ENCODE data around the gene PFN1. TPM values are rescaled to one million over a fixed set of nuclear protein-coding genes. Genes with fewer than 3 reads are reported as not detected.

The PFN1 gene
- total and polyA plus RNA-seq, 10 of the 15 experiments (the other 5 are each of a cell fraction or from before 2014, with no cell fraction given), result 154 to 3,892 (median 1,918) TPM

DNA sequence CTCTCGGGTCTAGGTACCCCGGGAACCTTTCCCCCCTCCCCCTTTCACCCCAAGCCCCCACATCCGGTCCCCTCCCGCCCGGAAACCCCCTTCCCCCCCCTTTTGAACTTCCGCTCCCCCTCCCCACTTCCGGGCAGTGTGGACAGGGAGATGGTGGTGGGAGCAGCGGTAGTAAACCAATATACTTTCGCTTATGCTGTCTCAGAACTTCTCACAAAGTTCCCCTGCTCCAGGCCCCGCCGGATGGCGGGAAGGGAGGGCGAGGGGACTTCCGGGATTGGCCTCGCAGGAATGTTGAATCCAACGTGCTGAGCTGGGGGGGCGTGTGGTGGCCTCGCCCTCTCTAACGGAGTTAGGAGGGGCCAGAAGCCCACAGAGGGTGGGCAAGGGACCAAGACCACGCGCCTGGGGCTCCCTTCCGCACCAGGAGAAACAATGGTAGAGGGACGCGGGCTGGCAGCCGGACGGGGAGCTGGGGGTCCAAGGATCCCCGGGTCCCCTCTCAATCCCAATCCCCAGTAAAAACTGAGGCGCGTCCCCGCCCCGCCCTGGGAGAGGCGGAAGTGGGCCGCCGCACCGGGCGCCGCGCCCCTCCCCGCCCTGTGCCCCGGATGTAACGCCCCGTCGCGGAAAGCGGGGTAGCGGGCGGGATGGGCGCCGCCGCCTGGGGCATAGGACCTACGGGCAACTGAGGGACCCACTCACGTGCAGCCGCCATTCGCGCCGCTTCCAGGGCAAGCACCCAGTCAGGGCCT lies 742 bp downstream of the PFN1 start:
- Histone ChIP-seq H3K27ac (ENCODE audit: control insufficient read depth, insufficient read depth) (peak overlapping the region; percentile 100), H3K36me3 (ENCODE audit: control insufficient read depth in 2 of 2, insufficient read depth in 2 of 2, low read length in 1 of 2) (peaks cover 17 to 18% of the 10 kb centered on the region in 2 experiments), H3K9me3 (replicated peaks; ENCODE audit: control insufficient read depth, insufficient read depth, low read length) (no peaks in the 10 kb centered on the region), H3K4me1 (ENCODE audit: control insufficient read depth, insufficient read depth, low read length) (peaks cover 45% of the 10 kb centered on the region), H3K4me3 (peak overlapping the region; percentile 96), H3K4me2 (ENCODE audit: control insufficient read depth, insufficient read depth) (peak overlapping the region; percentile 50), H3K27me3 (replicated peaks in 1 of 2; ENCODE audit: control insufficient read depth in 2 of 2, insufficient read depth in 2 of 2, low read length in 1 of 2) (no peaks in the 10 kb centered on the region), H3K79me2 (ENCODE audit: control insufficient read depth, insufficient read depth, low read length) (peaks cover 71% of the 10 kb centered on the region), H2AFZ (ENCODE audit: control insufficient read depth, low read depth, low read length) (no peak overlapping the region), H4K20me1 (ENCODE audit: control insufficient read depth, insufficient read depth) (peaks cover 5% of the 10 kb centered on the region), H3K9ac (ENCODE audit: control insufficient read depth, insufficient read depth, low read length) (peak overlapping the region; percentile 100)
- BruUV-seq (replicated peaks), result no TSS peak
- intact Hi-C loops (cut with micrococcal nuclease; ENCODE audit: unreplicated experiment), result loop anchor here (2.0 kb wide), 1 partner anchor 49 kb away; the partner anchor contains the start of genes INCA1 and KIF1C
- under 1% methylated on average over 28 of the region's 56 CpGs for WGBS (ENCODE audit: insufficient coverage, insufficient replicate concordance, low lambda C conversion rate, missing lambda C conversion rate)
- peak; percentile 33 for ATAC-seq
- ChIA-PET RAD21 (ENCODE audit: unreplicated experiment) (interaction anchor here (0.7 to 9.8 kb wide), 6 partner anchors 8 to 245 kb away, joined by 3 to 73 read pairs (median 4); partner anchors contain the start of genes CAMTA2, CHRNE, RNF167 and SLC25A11), POLR2A (interaction anchor here (0.8 to 17.5 kb wide), 5 partner anchors 8 to 115 kb away, joined by 3 to 272 read pairs (median 6); partner anchors contain the start of genes RNF167, SLC25A11 and SPAG7), CTCF (interaction anchor here (1.0 to 3.3 kb wide), 4 partner anchors 19 to 70 kb away, joined by 3 to 13 read pairs (median 8); partner anchors contain the start of gene SPAG7), SMC1A (ENCODE audit: uncharacterized antibody, unreplicated experiment) (interaction anchor here (7.1 kb wide), 1 partner anchor 19 kb away, joined by 50 read pairs; the partner anchor contains the start of gene SPAG7)
- no peak for DNase-seq (ENCODE audit: low read depth, low spot score)
- FAIRE-seq, result no peak
- in situ Hi-C loops (cut with MboI), result no loop called here
- TF ChIP-seq, protein P1, sequence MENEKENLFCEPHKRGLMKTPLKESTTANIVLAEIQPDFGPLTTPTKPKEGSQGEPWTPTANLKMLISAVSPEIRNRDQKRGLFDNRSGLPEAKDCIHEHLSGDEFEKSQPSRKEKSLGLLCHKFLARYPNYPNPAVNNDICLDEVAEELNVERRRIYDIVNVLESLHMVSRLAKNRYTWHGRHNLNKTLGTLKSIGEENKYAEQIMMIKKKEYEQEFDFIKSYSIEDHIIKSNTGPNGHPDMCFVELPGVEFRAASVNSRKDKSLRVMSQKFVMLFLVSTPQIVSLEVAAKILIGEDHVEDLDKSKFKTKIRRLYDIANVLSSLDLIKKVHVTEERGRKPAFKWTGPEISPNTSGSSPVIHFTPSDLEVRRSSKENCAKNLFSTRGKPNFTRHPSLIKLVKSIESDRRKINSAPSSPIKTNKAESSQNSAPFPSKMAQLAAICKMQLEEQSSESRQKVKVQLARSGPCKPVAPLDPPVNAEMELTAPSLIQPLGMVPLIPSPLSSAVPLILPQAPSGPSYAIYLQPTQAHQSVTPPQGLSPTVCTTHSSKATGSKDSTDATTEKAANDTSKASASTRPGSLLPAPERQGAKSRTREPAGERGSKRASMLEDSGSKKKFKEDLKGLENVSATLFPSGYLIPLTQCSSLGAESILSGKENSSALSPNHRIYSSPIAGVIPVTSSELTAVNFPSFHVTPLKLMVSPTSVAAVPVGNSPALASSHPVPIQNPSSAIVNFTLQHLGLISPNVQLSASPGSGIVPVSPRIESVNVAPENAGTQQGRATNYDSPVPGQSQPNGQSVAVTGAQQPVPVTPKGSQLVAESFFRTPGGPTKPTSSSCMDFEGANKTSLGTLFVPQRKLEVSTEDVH (IDR thresholded peaks at IDR 0.05; ENCODE audit: low read depth, partially characterized antibody), result peak; percentile 50
- TF ChIP-seq IRF4 (IDR thresholded peaks at IDR 0.05; ENCODE audit: low read depth, low read length), result 0 out of 2 replicates have a peak, but pooled peaks have one; percentile 18
- TF ChIP-seq NR2F1 (conservative IDR thresholded peaks at IDR 0.05), result peak; percentile 45; the same call in 1 of the 2 replicates
- TF ChIP-seq, protein P2, sequence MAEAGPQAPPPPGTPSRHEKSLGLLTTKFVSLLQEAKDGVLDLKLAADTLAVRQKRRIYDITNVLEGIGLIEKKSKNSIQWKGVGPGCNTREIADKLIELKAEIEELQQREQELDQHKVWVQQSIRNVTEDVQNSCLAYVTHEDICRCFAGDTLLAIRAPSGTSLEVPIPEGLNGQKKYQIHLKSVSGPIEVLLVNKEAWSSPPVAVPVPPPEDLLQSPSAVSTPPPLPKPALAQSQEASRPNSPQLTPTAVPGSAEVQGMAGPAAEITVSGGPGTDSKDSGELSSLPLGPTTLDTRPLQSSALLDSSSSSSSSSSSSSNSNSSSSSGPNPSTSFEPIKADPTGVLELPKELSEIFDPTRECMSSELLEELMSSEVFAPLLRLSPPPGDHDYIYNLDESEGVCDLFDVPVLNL (IDR thresholded peaks at IDR 0.05; ENCODE audit: low read depth, low read length), result peak; percentile 57; the same call in 1 of the 2 replicates
- no peak for TF ChIP-seq GABPA (IDR thresholded peaks at IDR 0.05; ENCODE audit: low read depth)
- TF ChIP-seq POLR2AphosphoS5 (IDR thresholded peaks at IDR 0.05; ENCODE audit: low read length), result peak; percentile 59
- 0 out of 2 replicates have a peak, but pooled peaks have one; percentile 23 for TF ChIP-seq TCF3 (IDR thresholded peaks at IDR 0.05; ENCODE audit: borderline replicate concordance, insufficient read depth, low read depth, low read length)
- TF ChIP-seq SIX5 (IDR thresholded peaks at IDR 0.05; ENCODE audit: low read depth, low read length, severe bottlenecking), result peak; percentile 13
- no peak for TF ChIP-seq NFXL1 (IDR thresholded peaks at IDR 0.05; ENCODE audit: borderline replicate concordance)
- TF ChIP-seq, protein P3, sequence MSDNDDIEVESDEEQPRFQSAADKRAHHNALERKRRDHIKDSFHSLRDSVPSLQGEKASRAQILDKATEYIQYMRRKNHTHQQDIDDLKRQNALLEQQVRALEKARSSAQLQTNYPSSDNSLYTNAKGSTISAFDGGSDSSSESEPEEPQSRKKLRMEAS (IDR thresholded peaks at IDR 0.05; ENCODE audit: low read depth, low read length), result 0 out of 2 replicates have a peak, but pooled peaks have one; percentile 26
- TF ChIP-seq, protein P4, sequence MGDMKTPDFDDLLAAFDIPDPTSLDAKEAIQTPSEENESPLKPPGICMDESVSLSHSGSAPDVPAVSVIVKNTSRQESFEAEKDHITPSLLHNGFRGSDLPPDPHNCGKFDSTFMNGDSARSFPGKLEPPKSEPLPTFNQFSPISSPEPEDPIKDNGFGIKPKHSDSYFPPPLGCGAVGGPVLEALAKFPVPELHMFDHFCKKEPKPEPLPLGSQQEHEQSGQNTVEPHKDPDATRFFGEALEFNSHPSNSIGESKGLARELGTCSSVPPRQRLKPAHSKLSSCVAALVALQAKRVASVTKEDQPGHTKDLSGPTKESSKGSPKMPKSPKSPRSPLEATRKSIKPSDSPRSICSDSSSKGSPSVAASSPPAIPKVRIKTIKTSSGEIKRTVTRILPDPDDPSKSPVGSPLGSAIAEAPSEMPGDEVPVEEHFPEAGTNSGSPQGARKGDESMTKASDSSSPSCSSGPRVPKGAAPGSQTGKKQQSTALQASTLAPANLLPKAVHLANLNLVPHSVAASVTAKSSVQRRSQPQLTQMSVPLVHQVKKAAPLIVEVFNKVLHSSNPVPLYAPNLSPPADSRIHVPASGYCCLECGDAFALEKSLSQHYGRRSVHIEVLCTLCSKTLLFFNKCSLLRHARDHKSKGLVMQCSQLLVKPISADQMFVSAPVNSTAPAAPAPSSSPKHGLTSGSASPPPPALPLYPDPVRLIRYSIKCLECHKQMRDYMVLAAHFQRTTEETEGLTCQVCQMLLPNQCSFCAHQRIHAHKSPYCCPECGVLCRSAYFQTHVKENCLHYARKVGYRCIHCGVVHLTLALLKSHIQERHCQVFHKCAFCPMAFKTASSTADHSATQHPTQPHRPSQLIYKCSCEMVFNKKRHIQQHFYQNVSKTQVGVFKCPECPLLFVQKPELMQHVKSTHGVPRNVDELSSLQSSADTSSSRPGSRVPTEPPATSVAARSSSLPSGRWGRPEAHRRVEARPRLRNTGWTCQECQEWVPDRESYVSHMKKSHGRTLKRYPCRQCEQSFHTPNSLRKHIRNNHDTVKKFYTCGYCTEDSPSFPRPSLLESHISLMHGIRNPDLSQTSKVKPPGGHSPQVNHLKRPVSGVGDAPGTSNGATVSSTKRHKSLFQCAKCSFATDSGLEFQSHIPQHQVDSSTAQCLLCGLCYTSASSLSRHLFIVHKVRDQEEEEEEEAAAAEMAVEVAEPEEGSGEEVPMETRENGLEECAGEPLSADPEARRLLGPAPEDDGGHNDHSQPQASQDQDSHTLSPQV (IDR thresholded peaks at IDR 0.05), result no peak
- TF ChIP-seq SPI1 (IDR thresholded peaks at IDR 0.05; ENCODE audit: borderline replicate concordance, insufficient read depth, low read depth, low read length), result peak; percentile 46
- peak; percentile 74; the same call in 1 of the 2 replicates for TF ChIP-seq POLR2AphosphoS2 (IDR thresholded peaks at IDR 0.05; ENCODE audit: low read depth, low read length)

Data from GM12878 (cell line).